Hematopoietic multipotent progenitor cell treated with erythropoietin and hydrocortisone succinate and interleukin-3 and kit ligand, for 4 days (in vitro differentiated cells): ENCODE measurements around the gene MRPL36.

ENCODE experiments used
- DNase-seq: peaks from one replicate; pipeline ENCODE4 v3.0.0-alpha.2; 2015

The MRPL36 gene

GRCh38 chr5:1779782-1780613, 19.6 kb downstream of the MRPL36 start:
- DNase-seq = no peak

DNA sequence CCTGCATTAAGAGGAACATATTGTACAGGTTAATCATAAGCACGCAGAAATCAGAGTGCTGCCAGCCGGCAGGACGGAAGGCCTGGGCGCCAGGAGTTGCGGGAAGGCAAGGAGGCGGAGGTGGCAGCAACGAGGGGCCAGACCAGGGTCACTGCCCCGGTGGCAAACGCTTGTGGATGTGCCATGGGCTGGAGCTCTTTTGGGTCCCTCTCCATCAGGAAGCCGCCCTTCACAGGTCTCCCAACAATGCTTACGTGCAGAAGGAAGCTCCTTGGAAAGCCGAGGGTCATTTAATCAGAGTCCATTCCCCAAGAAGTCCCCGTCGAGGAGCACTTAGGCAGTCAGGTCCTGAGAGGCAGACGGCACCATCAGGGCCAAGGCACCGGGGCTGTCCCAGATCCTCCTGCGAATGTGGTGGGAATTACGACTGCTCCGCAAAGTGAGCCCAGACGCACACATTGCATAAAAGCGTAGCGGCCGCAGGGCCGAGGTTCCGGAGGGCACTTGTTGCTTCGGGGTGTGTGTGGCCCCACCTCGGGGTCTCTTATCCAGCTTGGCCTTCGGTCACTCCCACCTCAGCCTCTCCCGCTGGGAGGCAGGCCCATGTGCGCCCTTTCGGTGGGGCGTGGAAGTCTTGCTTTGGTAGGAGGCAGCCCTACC, 20.5 kb downstream of the MRPL36 start:
- no peak for DNase-seq

- no peak for DNase-seq
Measured at GRCh38 chr5:1778138-1779020, 21.3 kb downstream of the MRPL36 start.

- no peak for DNase-seq
Measured at GRCh38 chr5:1777281-1778137, 22.1 kb downstream of the MRPL36 start.

DNA sequence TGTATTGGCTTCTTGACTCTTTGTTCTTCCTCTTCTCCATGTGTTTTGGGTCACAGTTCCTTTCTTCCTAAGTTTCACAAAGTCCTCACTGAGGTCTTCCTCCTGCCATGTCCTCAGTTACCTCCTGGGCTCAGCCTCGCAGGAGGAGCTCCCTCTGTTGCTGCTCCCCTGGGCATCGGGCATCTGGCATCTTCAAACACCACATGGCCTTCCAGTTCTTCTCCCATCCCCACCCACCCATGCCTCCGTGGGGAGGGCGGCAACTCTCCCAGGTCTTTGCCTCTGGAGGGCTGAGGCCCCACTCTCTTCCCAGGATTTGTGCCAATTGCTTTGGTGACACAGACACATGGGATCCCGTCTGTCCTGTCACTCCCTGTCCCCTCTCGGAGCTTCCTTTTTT, 22.8 kb downstream of the MRPL36 start:
- DNase-seq = no peak

- DNase-seq = peak; percentile 10
Measured at GRCh38 chr5:1772634-1773033, 27.0 kb downstream of the MRPL36 start.

GRCh38 chr5:1771149-1772065, 28.2 kb downstream of the MRPL36 start:
- DNase-seq = no peak

DNA sequence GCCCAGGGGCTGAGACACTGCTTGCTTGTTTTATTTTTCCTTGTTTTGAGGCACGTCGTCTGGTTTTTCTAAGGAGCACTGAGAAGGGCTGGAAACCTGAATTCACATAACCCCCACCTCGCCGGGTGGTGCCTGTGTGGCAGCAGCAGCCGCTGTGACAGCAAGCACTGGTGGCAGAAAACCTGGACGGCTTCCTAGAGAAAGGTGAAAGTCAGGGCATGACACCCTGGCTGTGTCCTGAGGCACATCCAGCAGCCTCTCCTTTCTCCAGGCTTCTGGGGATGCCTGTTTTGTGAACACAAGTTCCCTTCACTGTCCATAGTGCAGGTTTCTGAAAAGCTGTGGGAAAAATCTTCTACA, 29.2 kb downstream of the MRPL36 start:
- DNase-seq = no peak

- no peak for DNase-seq
Measured at GRCh38 chr5:1769752-1770442, 29.7 kb downstream of the MRPL36 start.

DNA sequence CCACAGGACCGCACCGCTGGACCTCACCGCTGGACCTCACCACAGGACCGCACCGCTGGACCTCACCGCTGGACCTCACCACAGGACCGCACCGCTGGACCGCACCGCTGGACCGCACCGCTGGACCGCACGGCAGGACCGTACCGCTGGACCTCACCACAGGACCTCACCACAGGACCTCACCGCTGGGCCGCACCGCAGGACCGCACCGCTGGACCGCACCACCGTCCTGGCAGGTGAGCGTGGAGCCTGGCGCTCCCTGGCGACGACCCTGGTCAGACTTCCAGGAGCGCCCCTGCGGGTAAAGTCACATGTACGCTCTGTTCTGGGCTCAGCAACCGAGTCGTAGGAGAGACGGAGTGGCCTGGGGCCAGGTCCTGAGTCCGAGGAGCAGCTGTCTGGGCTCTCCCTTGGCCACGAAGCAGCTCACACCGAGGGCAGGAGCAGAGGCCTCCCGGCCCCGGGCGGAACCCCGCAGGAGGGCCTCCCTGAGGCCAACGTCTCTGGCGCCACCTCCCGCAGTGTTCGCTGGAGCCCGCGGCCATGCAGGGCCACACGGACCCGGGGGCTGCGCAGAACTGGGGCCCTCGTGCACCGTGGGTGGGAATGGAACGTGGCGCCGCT, 30.5 kb downstream of the MRPL36 start:
- DNase-seq = no peak

- DNase-seq = no peak
Measured at GRCh38 chr5:1768283-1769000, 31.2 kb downstream of the MRPL36 start.

GRCh38 chr5:1767524-1768282, 31.9 kb downstream of the MRPL36 start:
- no peak for DNase-seq

GRCh38 chr5:1765880-1766235, 33.8 kb downstream of the MRPL36 start:
- DNase-seq = no peak

DNA sequence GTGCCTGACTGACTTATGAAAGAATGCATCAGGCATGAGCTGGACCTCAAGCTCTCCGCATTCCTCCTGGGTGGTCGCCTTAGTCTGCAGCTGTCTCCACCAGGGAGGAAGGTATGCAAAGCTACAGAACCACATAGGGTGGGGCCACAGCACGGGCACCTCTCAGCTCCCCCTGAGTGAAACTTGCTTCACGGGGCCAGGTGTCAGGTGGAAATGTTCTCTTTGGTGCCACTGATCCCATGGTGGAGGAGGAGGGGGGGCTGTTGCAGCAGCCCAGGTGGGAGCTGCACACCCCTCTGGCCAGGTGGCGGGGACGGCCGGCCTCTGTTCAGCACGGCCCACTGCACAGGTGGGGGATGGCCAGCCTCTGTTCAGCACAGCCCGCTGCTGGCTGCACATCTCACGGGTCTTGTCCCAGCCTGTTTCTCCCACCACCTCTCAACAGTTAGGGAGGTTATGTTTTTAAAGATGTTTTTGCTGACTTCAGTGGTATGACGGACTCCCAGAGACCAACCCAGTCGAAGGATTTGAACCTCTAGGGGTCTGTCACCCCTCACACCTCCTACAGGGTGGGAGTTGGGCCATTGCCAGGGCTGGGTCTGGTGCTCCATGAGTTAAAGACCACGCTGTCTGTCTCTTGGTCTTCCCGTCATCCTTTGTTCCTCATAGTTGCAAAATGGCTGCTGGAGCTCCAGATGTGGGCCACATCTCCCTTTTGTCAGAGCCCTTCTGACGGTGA, 34.3 kb downstream of the MRPL36 start:
- no peak for DNase-seq

DNA sequence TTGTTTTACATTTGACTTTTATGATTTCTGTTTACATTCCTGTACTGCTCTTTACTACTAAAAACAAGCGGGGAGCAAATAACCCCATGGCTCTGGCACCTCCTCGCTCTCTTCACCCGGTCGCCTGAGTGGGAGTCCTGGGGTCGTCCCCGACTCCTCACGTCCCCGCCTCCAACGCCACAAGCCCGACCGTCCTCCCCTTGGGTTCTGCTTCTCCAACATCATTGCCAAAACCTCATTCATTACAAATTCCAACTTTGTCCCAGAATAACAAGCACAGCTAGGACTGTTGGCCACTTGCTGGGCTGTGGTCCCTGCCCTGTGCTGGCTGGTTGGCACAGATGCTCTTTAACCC, 35.1 kb downstream of the MRPL36 start:
- DNase-seq = no peak

DNA sequence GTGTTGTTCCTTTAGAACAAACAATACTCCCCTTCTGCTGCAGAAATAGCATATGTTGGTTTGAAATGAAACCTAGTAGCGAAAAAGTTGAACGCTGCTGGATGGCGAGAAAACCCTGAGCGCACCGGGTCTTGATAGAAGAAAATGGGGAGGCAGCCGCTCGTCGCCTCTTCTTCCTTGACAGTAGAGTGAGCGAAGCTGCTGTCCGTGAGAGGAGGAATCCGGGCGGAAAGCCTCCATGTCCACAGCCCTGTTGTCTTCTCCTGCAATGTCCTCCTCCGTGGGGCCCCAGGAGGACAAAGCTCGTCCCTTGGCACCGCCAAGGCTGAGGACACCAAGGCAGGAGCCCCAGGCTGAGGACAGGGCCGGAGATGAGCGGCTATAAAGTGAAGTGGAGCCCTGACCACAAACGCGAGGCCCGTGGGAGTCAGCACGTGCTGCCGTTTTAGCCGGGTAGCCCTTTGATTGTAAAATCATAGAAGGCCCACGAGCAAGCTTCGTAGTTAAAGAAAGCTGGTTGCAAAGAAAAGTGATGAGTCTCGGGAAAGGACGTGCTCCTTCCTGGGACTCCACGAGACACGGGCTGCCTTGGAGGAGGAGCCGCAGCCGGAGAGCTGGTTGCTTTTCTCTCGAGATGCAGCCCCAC, 35.6 kb downstream of the MRPL36 start:
- no peak for DNase-seq

DNA sequence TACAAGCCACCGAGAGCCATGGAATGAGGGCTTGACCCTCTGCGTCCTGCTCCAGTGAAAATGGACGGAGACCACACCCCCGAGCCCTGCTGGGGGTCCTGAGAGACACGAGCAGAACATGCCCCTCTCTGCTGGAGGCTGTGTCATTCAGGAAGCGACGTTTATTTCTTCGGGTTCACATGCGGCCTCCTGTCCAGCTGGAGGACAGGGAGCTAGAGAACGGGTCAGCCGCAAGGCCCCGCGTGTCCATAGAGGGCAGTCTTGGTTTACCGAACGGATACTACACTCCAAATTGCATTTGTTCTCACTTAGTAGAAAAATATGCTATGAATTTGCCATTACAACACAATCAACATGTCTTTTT, 36.1 kb downstream of the MRPL36 start:
- peak; percentile 62 for DNase-seq
